Skeletal muscle cell (primary cell): ENCODE measurements around the gene GOT1.

Experiments used
- DNase-seq: peaks from one replicate; pipeline ENCODE4 v3.0.0-alpha.2; 2010; ENCODE audit warnings: low read depth
- H3K4me3 ChIP-seq: 2 replicates; pipeline ENCODE4 v1.5.1; 2011; ENCODE audit warnings: low read depth, mild to moderate bottlenecking, control low read depth, low read length, moderate library complexity

GOT1 gene

GRCh38 chr10:99430451-99431189 is at the start of gene GOT1:
Gene GOT1, minus strand, starts transcription at chr10:99430624. Its CDS starts 59 bp downstream, at chr10:99430565.
- peak; percentile 94 for DNase-seq
- peak within 1 kb of the TSS; percentile 99 for H3K4me3 ChIP-seq

- no peak overlapping the region for H3K4me3 ChIP-seq
- no peak for DNase-seq
These were observed 39.9 kb upstream of the GOT1 start for GRCh38 chr10:99470327-99470726.

GRCh38 chr10:99467236-99467999 is 37.0 kb upstream of the GOT1 start:
- H3K4me3 ChIP-seq = no peak overlapping the region
- no peak for DNase-seq

GRCh38 chr10:99466632-99467223 is 36.3 kb upstream of the GOT1 start:
- H3K4me3 ChIP-seq = no peak overlapping the region
- no peak for DNase-seq

GRCh38 chr10:99461230-99461629 is 30.8 kb upstream of the GOT1 start:
- no peak overlapping the region for H3K4me3 ChIP-seq
- no peak for DNase-seq

- DNase-seq = no peak
- H3K4me3 ChIP-seq = no peak overlapping the region
These were observed 29.6 kb upstream of the GOT1 start for GRCh38 chr10:99460070-99460469.

- H3K4me3 ChIP-seq = no peak overlapping the region
- no peak for DNase-seq
These were observed 28.8 kb upstream of the GOT1 start for GRCh38 chr10:99459217-99459616.

GRCh38 chr10:99457813-99458212 is 27.4 kb upstream of the GOT1 start:
- DNase-seq = no peak
- no peak overlapping the region for H3K4me3 ChIP-seq

GRCh38 chr10:99456931-99457288 is 26.5 kb upstream of the GOT1 start:
- no peak overlapping the region for H3K4me3 ChIP-seq
- DNase-seq = no peak

- no peak overlapping the region for H3K4me3 ChIP-seq
- DNase-seq = no peak
These were observed 25.9 kb upstream of the GOT1 start for GRCh38 chr10:99456207-99456930.

- H3K4me3 ChIP-seq = no peak overlapping the region
- no peak for DNase-seq
These were observed 21.6 kb upstream of the GOT1 start for GRCh38 chr10:99451981-99452380.

GRCh38 chr10:99451499-99451788 is 21.0 kb upstream of the GOT1 start:
- no peak overlapping the region for H3K4me3 ChIP-seq
- no peak for DNase-seq

- H3K4me3 ChIP-seq = no peak overlapping the region
These were observed 20.4 kb upstream of the GOT1 start for GRCh38 chr10:99450624-99451498.

GRCh38 chr10:99450156-99450555 is 19.7 kb upstream of the GOT1 start:
- no peak for DNase-seq
- H3K4me3 ChIP-seq = no peak overlapping the region

More at GRCh38 chr10:99450624-99451498, 20.4 kb upstream of the GOT1 start:
- DNase-seq = no peak

GRCh38 chr10:99449023-99449422 is 18.6 kb upstream of the GOT1 start:
- H3K4me3 ChIP-seq = no peak overlapping the region
- no peak for DNase-seq

- no peak overlapping the region for H3K4me3 ChIP-seq
- no peak for DNase-seq
These were observed 14.1 kb upstream of the GOT1 start for GRCh38 chr10:99444383-99445045.

- no peak for DNase-seq
- H3K4me3 ChIP-seq = no peak overlapping the region
These were observed 13.1 kb upstream of the GOT1 start for GRCh38 chr10:99443500-99443899.

GRCh38 chr10:99442394-99442793 is 12.0 kb upstream of the GOT1 start:
- no peak overlapping the region for H3K4me3 ChIP-seq
- DNase-seq = no peak

- DNase-seq = no peak
- no peak overlapping the region for H3K4me3 ChIP-seq
These were observed 8.5 kb upstream of the GOT1 start for GRCh38 chr10:99438890-99439289.
